ENCODE measurements around the gene THTPA. TPM values are rescaled to one million over a fixed set of nuclear protein-coding genes. Genes with fewer than 3 reads are reported as not detected.
A peak's percentile ranks its signal among the peaks of the same experiment; 100 is the strongest.

Gene THTPA
- total and polyA plus RNA-seq, 2 of the 4 experiments (the other 2 are of a cell fraction), result 5.0 to 9.2 TPM

- H2BK5ac ChIP-seq (ENCODE audit: low read depth, low read length, poor library complexity, severe bottlenecking), result no peak overlapping the region
- peak; percentile 55 for DNase-seq
- TF ChIP-seq MAZ (IDR thresholded peaks at IDR 0.05; ENCODE audit: borderline replicate concordance, low read depth, low read length), result 0 out of 2 replicates have a peak, but pooled peaks have one; percentile 39
- TF ChIP-seq RFX5 (IDR thresholded peaks at IDR 0.05; ENCODE audit: low read depth, low read length), result no peak
- TF ChIP-seq CEBPB (IDR thresholded peaks at IDR 0.05; ENCODE audit: low read depth, low read length), result no peak
- no peak for TF ChIP-seq FOS (IDR thresholded peaks at IDR 0.05; ENCODE audit: low read depth, low read length)
- TF ChIP-seq BHLHE40 (IDR thresholded peaks at IDR 0.05; ENCODE audit: low read depth, low read length), result no peak
- TF ChIP-seq RAD21 (IDR thresholded peaks at IDR 0.05; ENCODE audit: low read length), result peak; percentile 87
- TF ChIP-seq NFE2L2 (IDR thresholded peaks at IDR 0.05; ENCODE audit: low read depth, low read length), result no peak
- TF ChIP-seq, protein P1, sequence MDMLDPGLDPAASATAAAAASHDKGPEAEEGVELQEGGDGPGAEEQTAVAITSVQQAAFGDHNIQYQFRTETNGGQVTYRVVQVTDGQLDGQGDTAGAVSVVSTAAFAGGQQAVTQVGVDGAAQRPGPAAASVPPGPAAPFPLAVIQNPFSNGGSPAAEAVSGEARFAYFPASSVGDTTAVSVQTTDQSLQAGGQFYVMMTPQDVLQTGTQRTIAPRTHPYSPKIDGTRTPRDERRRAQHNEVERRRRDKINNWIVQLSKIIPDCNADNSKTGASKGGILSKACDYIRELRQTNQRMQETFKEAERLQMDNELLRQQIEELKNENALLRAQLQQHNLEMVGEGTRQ (IDR thresholded peaks at IDR 0.05; ENCODE audit: low read depth, low read length), result no peak
- TF ChIP-seq, protein P2, sequence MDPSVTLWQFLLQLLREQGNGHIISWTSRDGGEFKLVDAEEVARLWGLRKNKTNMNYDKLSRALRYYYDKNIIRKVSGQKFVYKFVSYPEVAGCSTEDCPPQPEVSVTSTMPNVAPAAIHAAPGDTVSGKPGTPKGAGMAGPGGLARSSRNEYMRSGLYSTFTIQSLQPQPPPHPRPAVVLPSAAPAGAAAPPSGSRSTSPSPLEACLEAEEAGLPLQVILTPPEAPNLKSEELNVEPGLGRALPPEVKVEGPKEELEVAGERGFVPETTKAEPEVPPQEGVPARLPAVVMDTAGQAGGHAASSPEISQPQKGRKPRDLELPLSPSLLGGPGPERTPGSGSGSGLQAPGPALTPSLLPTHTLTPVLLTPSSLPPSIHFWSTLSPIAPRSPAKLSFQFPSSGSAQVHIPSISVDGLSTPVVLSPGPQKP (IDR thresholded peaks at IDR 0.05; ENCODE audit: borderline replicate concordance, low read depth, low read length), result no peak
- no peak for TF ChIP-seq MXI1 (IDR thresholded peaks at IDR 0.05; ENCODE audit: borderline replicate concordance, low read depth, low read length)
- no peak for TF ChIP-seq POLR2A (IDR thresholded peaks at IDR 0.05; ENCODE audit: low read depth, low read length)
- TF ChIP-seq, protein P3, sequence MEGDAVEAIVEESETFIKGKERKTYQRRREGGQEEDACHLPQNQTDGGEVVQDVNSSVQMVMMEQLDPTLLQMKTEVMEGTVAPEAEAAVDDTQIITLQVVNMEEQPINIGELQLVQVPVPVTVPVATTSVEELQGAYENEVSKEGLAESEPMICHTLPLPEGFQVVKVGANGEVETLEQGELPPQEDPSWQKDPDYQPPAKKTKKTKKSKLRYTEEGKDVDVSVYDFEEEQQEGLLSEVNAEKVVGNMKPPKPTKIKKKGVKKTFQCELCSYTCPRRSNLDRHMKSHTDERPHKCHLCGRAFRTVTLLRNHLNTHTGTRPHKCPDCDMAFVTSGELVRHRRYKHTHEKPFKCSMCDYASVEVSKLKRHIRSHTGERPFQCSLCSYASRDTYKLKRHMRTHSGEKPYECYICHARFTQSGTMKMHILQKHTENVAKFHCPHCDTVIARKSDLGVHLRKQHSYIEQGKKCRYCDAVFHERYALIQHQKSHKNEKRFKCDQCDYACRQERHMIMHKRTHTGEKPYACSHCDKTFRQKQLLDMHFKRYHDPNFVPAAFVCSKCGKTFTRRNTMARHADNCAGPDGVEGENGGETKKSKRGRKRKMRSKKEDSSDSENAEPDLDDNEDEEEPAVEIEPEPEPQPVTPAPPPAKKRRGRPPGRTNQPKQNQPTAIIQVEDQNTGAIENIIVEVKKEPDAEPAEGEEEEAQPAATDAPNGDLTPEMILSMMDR (conservative IDR thresholded peaks at IDR 0.05; ENCODE audit: low read depth, low read length), result peak; percentile 89
- TF ChIP-seq MAFK (IDR thresholded peaks at IDR 0.05; ENCODE audit: low read depth, low read length), result no peak
- no peak for TF ChIP-seq RCOR1 (IDR thresholded peaks at IDR 0.05; ENCODE audit: insufficient replicate concordance, low read length)
Measured at GRCh38 chr14:23559010-23559925, 3.2 kb downstream of the THTPA start.

More at GRCh38 chr14:23559010-23559925, 3.2 kb downstream of the THTPA start:
- H3K9me3 ChIP-seq (ENCODE audit: control insufficient read depth, insufficient read depth, low read length), result no peaks in the 10 kb centered on the region
- H3K27ac ChIP-seq (ENCODE audit: insufficient read depth, low read length), result no peak overlapping the region
- H3K56ac ChIP-seq (ENCODE audit: extremely low read depth, insufficient read depth, low read length), result no peak overlapping the region
- H3K9ac ChIP-seq (ENCODE audit: low read depth, low read length), result no peak overlapping the region
- H3K79me1 ChIP-seq (ENCODE audit: low read depth in 1 of 2, low read length in 2 of 2), result peaks cover 15 to 18% of the 10 kb centered on the region in 2 experiments
- H3K4me2 ChIP-seq (ENCODE audit: low read depth, low read length), result no peak overlapping the region
- intact Hi-C loops (cut with micrococcal nuclease), result loop anchor here (1.0 kb wide), 1 partner anchor 76 kb away; no protein-coding TSS in a partner anchor
- ChIA-PET POLR2A (ENCODE audit: unreplicated experiment) (no interaction called here), CTCF (interaction anchor here (0.5 to 4.2 kb wide), 6 partner anchors 9 to 945 kb away, joined by 3 to 30 read pairs (median 4); no protein-coding TSS in a partner anchor)
- no peak overlapping the region for H2BK120ac ChIP-seq (ENCODE audit: low read depth, low read length)
- no peak overlapping the region for H4K5ac ChIP-seq (ENCODE audit: low read depth, low read length)
- peaks cover 7% of the 10 kb centered on the region for H3K36me3 ChIP-seq (ENCODE audit: control insufficient read depth, insufficient read depth, low read length)
- peaks cover 10% of the 10 kb centered on the region for H3K9me1 ChIP-seq (ENCODE audit: insufficient read depth, low read length)
- BruUV-seq (replicated peaks), result TSS peak; percentile 7
- no peak overlapping the region for H3K4me3 ChIP-seq (ENCODE audit: insufficient read depth, low read depth, low read length)
- no peak overlapping the region for H2AFZ ChIP-seq (replicated peaks; ENCODE audit: low read length, poor library complexity)
- H3K18ac ChIP-seq (ENCODE audit: low read depth, low read length), result no peak overlapping the region
- H4K8ac ChIP-seq (ENCODE audit: low read depth in 2 of 2, low read length in 2 of 2), result no peak overlapping the region
- H4K20me1 ChIP-seq (ENCODE audit: insufficient read depth, low read length), result no peaks in the 10 kb centered on the region
- no peak overlapping the region for H2BK15ac ChIP-seq (ENCODE audit: low read depth, low read length)
- in situ Hi-C loops (cut with MboI; ENCODE audit: low sequenced_read_pairs), result loop anchor here (5.0 to 10.0 kb wide), 2 partner anchors 82 to 234 kb away; partner anchors contain the start of gene PABPN1
- no peak overlapping the region for H3K14ac ChIP-seq (replicated peaks; ENCODE audit: low read depth, low read length)
- H2BK20ac ChIP-seq (ENCODE audit: low read depth, low read length), result no peak overlapping the region
- H3K23ac ChIP-seq (ENCODE audit: low read depth, low read length), result no peak overlapping the region
- no peak overlapping the region for H4K91ac ChIP-seq (ENCODE audit: insufficient read depth, low read depth, low read length)
- H2AK9ac ChIP-seq (replicated peaks; ENCODE audit: low read depth, low read length, poor library complexity), result peak overlapping the region; percentile 47
- H2AK5ac ChIP-seq (ENCODE audit: low read depth, low read length), result no peak overlapping the region
- ATAC-seq (ENCODE audit: low read depth), result 0 out of 2 replicates have a peak, but pooled peaks have one; percentile 4
- 76% methylated on average over 4 of the region's 21 CpGs; no CpG with 5 or more reads in 1 of the 2 experiments for WGBS, 2 experiments (ENCODE audit: extremely low coverage in 2 of 2, insufficient read length in 1 of 2)
- dilution Hi-C loops (cut with HindIII; ENCODE audit: low sequenced_read_pairs, unreplicated experiment), result no loop called here
- no peak overlapping the region for H3K4ac ChIP-seq (ENCODE audit: low read depth, low read length)
- no peaks in the 10 kb centered on the region for H3K27me3 ChIP-seq (ENCODE audit: control insufficient read depth, insufficient read depth, low read length)
- peaks cover 7% of the 10 kb centered on the region for H3K4me1 ChIP-seq (ENCODE audit: control insufficient read depth, insufficient read depth, low read length)

All from IMR-90 (cell line).